ENCODE data around the gene DDR1.
"Not testable (repeated sequence)": the region's sequence is repeated elsewhere in the genome, so short reads cannot be mapped to it uniquely, and the experiment has no call there.

DDR1 gene

GRCh38 chr6:30922447-30922852 lies 38.1 kb downstream of the DDR1 start:
- no peak for DNase-seq

GRCh38 chr6:30924040-30924627 lies 39.8 kb downstream of the DDR1 start:
- not testable (repeated sequence) for DNase-seq

GRCh38 chr6:30926644-30927043 lies 42.3 kb downstream of the DDR1 start:
- no peak for DNase-seq

GRCh38 chr6:30927080-30927479 lies 42.8 kb downstream of the DDR1 start:
- not testable (repeated sequence) for DNase-seq

GRCh38 chr6:30928677-30929076 lies 44.4 kb downstream of the DDR1 start:
- DNase-seq = no peak

GRCh38 chr6:30930506-30930905 lies 46.2 kb downstream of the DDR1 start:
- no peak for DNase-seq

GRCh38 chr6:30931272-30931671 lies 47.0 kb downstream of the DDR1 start:
- no peak for DNase-seq

GRCh38 chr6:30931969-30932645 lies 47.8 kb downstream of the DDR1 start, which contains the start of gene SFTA2:
Gene SFTA2, minus strand, starts transcription at chr6:30932170. Its CDS starts 74 bp downstream, at chr6:30932096.
- no peak for DNase-seq

GRCh38 chr6:30932665-30933365 lies 48.5 kb downstream of the DDR1 start:
- DNase-seq = no peak

- no peak for DNase-seq
Observed at GRCh38 chr6:30935018-30935417, 50.7 kb downstream of the DDR1 start.

- DNase-seq = no peak
Observed at GRCh38 chr6:30937265-30937664, 52.9 kb downstream of the DDR1 start.

GRCh38 chr6:30938730-30939129 lies 54.4 kb downstream of the DDR1 start:
- no peak for DNase-seq

GRCh38 chr6:30939473-30939872 lies 55.2 kb downstream of the DDR1 start:
- no peak for DNase-seq

- DNase-seq = no peak
Observed at GRCh38 chr6:30940361-30940986, 56.2 kb downstream of the DDR1 start, which contains the start of gene MUCL3. Gene MUCL3, plus strand, starts transcription at chr6:30940973. Its CDS starts 27 bp downstream, at chr6:30941000.

- no peak for DNase-seq
Observed at GRCh38 chr6:30942338-30943060, 58.2 kb downstream of the DDR1 start.

- DNase-seq = no peak
Observed at GRCh38 chr6:30944051-30944450, 59.7 kb downstream of the DDR1 start.

- DNase-seq = no peak
Observed at GRCh38 chr6:30945281-30945680, 61.0 kb downstream of the DDR1 start.

- DNase-seq = no peak
Observed at GRCh38 chr6:30947231-30947630, 62.9 kb downstream of the DDR1 start.

- DNase-seq = no peak
Observed at GRCh38 chr6:30948811-30949210, 64.5 kb downstream of the DDR1 start.
